ENCODE measurements around the gene PRDX1. TPM values are rescaled to one million over a fixed set of nuclear protein-coding genes. Genes with fewer than 3 reads are reported as not detected.
"Not testable (repeated sequence)": the region's sequence is repeated elsewhere in the genome, so short reads cannot be mapped to it uniquely, and the experiment has no call there.

Gene PRDX1
- total and polyA plus RNA-seq, 4 donors: 279 to 441 (median 358) TPM

- H3K27ac ChIP-seq (ENCODE audit: low read depth in 1 of 2, low read length in 2 of 2); DNase-seq; H3K4me3 ChIP-seq (ENCODE audit: low read length in 2 of 2); H3K4me1 ChIP-seq (ENCODE audit: control insufficient read depth in 1 of 2, insufficient read depth in 2 of 2, low read length in 2 of 2); H3K9me3 ChIP-seq (ENCODE audit: control insufficient read depth, low read length); H3K27me3 ChIP-seq (ENCODE audit: control insufficient read depth in 1 of 2, insufficient read depth in 2 of 2, low read length in 1 of 2); ATAC-seq (ENCODE audit: low FRiP score); H3K36me3 ChIP-seq (ENCODE audit: control insufficient read depth in 1 of 2, insufficient read depth in 2 of 2, low read length in 1 of 2): not testable (repeated sequence)
- intact Hi-C loops (cut with DNase I): loop anchor here in 1 of 2 donors (2.0 kb wide), 1 partner anchor 27 kb away; the partner anchor contains the start of gene AKR1A1
- 92 to 93% methylated on average over 10 of the region's 10 CpGs for WGBS, 2 donors
Observed at GRCh38 chr1:45523975-45524374, 2.3 kb upstream of the PRDX1 start.

GRCh38 chr1:45523516-45523915 is 1.8 kb upstream of the PRDX1 start:
- H3K27ac ChIP-seq (ENCODE audit: low read depth in 1 of 2, low read length in 2 of 2); H3K4me1 ChIP-seq (ENCODE audit: control insufficient read depth in 1 of 2, insufficient read depth in 2 of 2, low read length in 2 of 2); DNase-seq; H3K27me3 ChIP-seq (ENCODE audit: control insufficient read depth in 1 of 2, insufficient read depth in 2 of 2, low read length in 1 of 2); H3K9me3 ChIP-seq (ENCODE audit: control insufficient read depth, low read length); H3K4me3 ChIP-seq (ENCODE audit: low read length in 2 of 2); ATAC-seq (ENCODE audit: low FRiP score); H3K36me3 ChIP-seq (ENCODE audit: control insufficient read depth in 1 of 2, insufficient read depth in 2 of 2, low read length in 1 of 2): not testable (repeated sequence)
- intact Hi-C loops (cut with DNase I): loop anchor here in 1 of 2 donors (2.0 kb wide), 1 partner anchor 27 kb away; the partner anchor contains the start of gene AKR1A1
- 81 to 87% methylated on average over 2 of the region's 2 CpGs for WGBS, 2 donors

- intact Hi-C loops (cut with DNase I): loop anchor here in 1 of 2 donors (2.0 kb wide), 1 partner anchor 28 kb away; the partner anchor contains the start of gene AKR1A1
- Histone ChIP-seq H3K36me3 (ENCODE audit: control insufficient read depth in 1 of 2, insufficient read depth in 2 of 2, low read length in 1 of 2) (no peaks in the 10 kb centered on the region), H3K9me3 (ENCODE audit: control insufficient read depth, low read length) (no peaks in the 10 kb centered on the region), H3K4me3 (ENCODE audit: low read length in 2 of 2) (peak overlapping the region; percentile 15 to 91), H3K27ac (ENCODE audit: low read depth in 1 of 2, low read length in 2 of 2) (peak overlapping the region in 1 of 2 donors; percentile 100), H3K27me3 (ENCODE audit: control insufficient read depth in 1 of 2, insufficient read depth in 2 of 2, low read length in 1 of 2) (peaks cover 0 to 2% of the 10 kb centered on the region in 2 donors), H3K4me1 (ENCODE audit: control insufficient read depth in 1 of 2, insufficient read depth in 2 of 2, low read length in 2 of 2) (peaks cover 0 to 2% of the 10 kb centered on the region in 2 donors)
- WGBS, 2 donors: 79 to 80% methylated on average over 21 of the region's 21 CpGs
- DNase-seq (no peak), ATAC-seq (ENCODE audit: low FRiP score) (no peak)
Observed at GRCh38 chr1:45522324-45523104, 830 bp upstream of the PRDX1 start.

GRCh38 chr1:45519774-45520173 is 1.9 kb downstream of the PRDX1 start:
- H3K4me3 ChIP-seq (ENCODE audit: low read length in 2 of 2); ATAC-seq (ENCODE audit: low FRiP score); intact Hi-C loops (cut with DNase I); H3K27ac ChIP-seq (ENCODE audit: low read depth in 1 of 2, low read length in 2 of 2); DNase-seq; H3K27me3 ChIP-seq (ENCODE audit: control insufficient read depth in 1 of 2, insufficient read depth in 2 of 2, low read length in 1 of 2); H3K4me1 ChIP-seq (ENCODE audit: control insufficient read depth in 1 of 2, insufficient read depth in 2 of 2, low read length in 2 of 2); H3K9me3 ChIP-seq (ENCODE audit: control insufficient read depth, low read length): not testable (repeated sequence)
- H3K36me3 ChIP-seq (ENCODE audit: control insufficient read depth in 1 of 2, insufficient read depth in 2 of 2, low read length in 1 of 2): peaks cover 5 to 12% of the 10 kb centered on the region in 2 donors
- WGBS, 2 donors: 81 to 92% methylated on average over 16 of the region's 16 CpGs

- Histone ChIP-seq H3K4me3 (ENCODE audit: low read length in 2 of 2) (no peak overlapping the region), H3K4me1 (ENCODE audit: control insufficient read depth in 1 of 2, insufficient read depth in 2 of 2, low read length in 2 of 2) (peaks cover 0 to 2% of the 10 kb centered on the region in 2 donors), H3K9me3 (ENCODE audit: control insufficient read depth, low read length) (no peaks in the 10 kb centered on the region), H3K36me3 (ENCODE audit: control insufficient read depth in 1 of 2, insufficient read depth in 2 of 2, low read length in 1 of 2) (peaks cover 10 to 15% of the 10 kb centered on the region in 2 donors), H3K27me3 (ENCODE audit: control insufficient read depth in 1 of 2, insufficient read depth in 2 of 2, low read length in 1 of 2) (peaks cover 0 to 2% of the 10 kb centered on the region in 2 donors), H3K27ac (ENCODE audit: low read depth in 1 of 2, low read length in 2 of 2) (no peak overlapping the region)
- WGBS, 2 donors: 1 to 3% methylated on average over 1 of the region's 1 CpG
- ATAC-seq (ENCODE audit: low FRiP score): no peak
- DNase-seq: no peak
- intact Hi-C loops (cut with DNase I): no loop called here
Observed at GRCh38 chr1:45518910-45519309, 2.8 kb downstream of the PRDX1 start.

- H3K4me3 ChIP-seq (ENCODE audit: low read length in 2 of 2); H3K4me1 ChIP-seq (ENCODE audit: control insufficient read depth in 1 of 2, insufficient read depth in 2 of 2, low read length in 2 of 2); H3K27ac ChIP-seq (ENCODE audit: low read depth in 1 of 2, low read length in 2 of 2); DNase-seq; ATAC-seq (ENCODE audit: low FRiP score); intact Hi-C loops (cut with DNase I); H3K27me3 ChIP-seq (ENCODE audit: control insufficient read depth in 1 of 2, insufficient read depth in 2 of 2, low read length in 1 of 2); H3K9me3 ChIP-seq (ENCODE audit: control insufficient read depth, low read length): not testable (repeated sequence)
- 88 to 89% methylated on average over 4 of the region's 4 CpGs for WGBS, 2 donors
- peaks cover 10 to 15% of the 10 kb centered on the region in 2 donors for H3K36me3 ChIP-seq (ENCODE audit: control insufficient read depth in 1 of 2, insufficient read depth in 2 of 2, low read length in 1 of 2)
Observed at GRCh38 chr1:45518366-45518765, 3.3 kb downstream of the PRDX1 start.

- no peak for DNase-seq
- Histone ChIP-seq H3K27ac (ENCODE audit: low read depth in 1 of 2, low read length in 2 of 2) (no peak overlapping the region), H3K9me3 (ENCODE audit: control insufficient read depth, low read length) (no peaks in the 10 kb centered on the region), H3K27me3 (ENCODE audit: control insufficient read depth in 1 of 2, insufficient read depth in 2 of 2, low read length in 1 of 2) (no peaks in the 10 kb centered on the region), H3K4me3 (ENCODE audit: low read length in 2 of 2) (no peak overlapping the region), H3K36me3 (ENCODE audit: control insufficient read depth in 1 of 2, insufficient read depth in 2 of 2, low read length in 1 of 2) (peaks cover 10 to 18% of the 10 kb centered on the region in 2 donors), H3K4me1 (ENCODE audit: control insufficient read depth in 1 of 2, insufficient read depth in 2 of 2, low read length in 2 of 2) (no peaks in the 10 kb centered on the region)
- intact Hi-C loops (cut with DNase I): no loop called here
- WGBS, 2 donors: 83% methylated on average over 4 of the region's 4 CpGs
- no peak for ATAC-seq (ENCODE audit: low FRiP score)
Observed at GRCh38 chr1:45516465-45516864, 5.2 kb downstream of the PRDX1 start.

- ATAC-seq (ENCODE audit: low FRiP score): no peak
- no peak for DNase-seq
- intact Hi-C loops (cut with DNase I): no loop called here
- peaks cover 10 to 18% of the 10 kb centered on the region in 2 donors for H3K36me3 ChIP-seq (ENCODE audit: control insufficient read depth in 1 of 2, insufficient read depth in 2 of 2, low read length in 1 of 2)
- WGBS, 2 donors: 54 to 56% methylated on average over 3 of the region's 3 CpGs
- H3K4me3 ChIP-seq (ENCODE audit: low read length in 2 of 2): no peak overlapping the region
- no peak overlapping the region for H3K27ac ChIP-seq (ENCODE audit: low read depth in 1 of 2, low read length in 2 of 2)
- H3K9me3 ChIP-seq (ENCODE audit: control insufficient read depth, low read length): no peaks in the 10 kb centered on the region
- no peaks in the 10 kb centered on the region for H3K27me3 ChIP-seq (ENCODE audit: control insufficient read depth in 1 of 2, insufficient read depth in 2 of 2, low read length in 1 of 2)
- H3K4me1 ChIP-seq (ENCODE audit: control insufficient read depth in 1 of 2, insufficient read depth in 2 of 2, low read length in 2 of 2): no peaks in the 10 kb centered on the region
Observed at GRCh38 chr1:45516036-45516435, 5.6 kb downstream of the PRDX1 start.

Measured in aorta (tissue), 5 donors.